Esophagus (tissue), 2 donors: ENCODE data around the gene RPP30. TPM values are rescaled to one million over a fixed set of nuclear protein-coding genes. Genes with fewer than 3 reads are reported as not detected.
"Not testable (repeated sequence)": the region's sequence is repeated elsewhere in the genome, so short reads cannot be mapped to it uniquely, and the experiment has no call there.

ENCODE experiments used
- H3K27ac ChIP-seq, 2 donors: one replicate each; pipeline ENCODE4 v1.5.1; 2013; ENCODE audit warnings: low read depth in 2 of 2, mild to moderate bottlenecking in 2 of 2, inconsistent platforms in 1 of 2, low read length in 1 of 2, moderate library complexity in 1 of 2
- H3K27me3 ChIP-seq, 2 donors: one replicate each; pipeline ENCODE4 v1.6.1; 2013; ENCODE audit warnings: low read length in 2 of 2, control low read depth in 1 of 2, mild to moderate bottlenecking in 1 of 2; ENCODE audit not compliant: insufficient read depth in 2 of 2, control insufficient read depth in 1 of 2
- H3K36me3 ChIP-seq, 2 donors: one replicate each; pipeline ENCODE4 v1.6.1; 2013; ENCODE audit warnings: low read length in 1 of 2; ENCODE audit not compliant: control insufficient read depth in 2 of 2, insufficient read depth in 2 of 2
- H3K4me1 ChIP-seq, 2 donors: one replicate each; pipeline ENCODE4 v1.6.1; 2013; ENCODE audit warnings: low read length in 1 of 2; ENCODE audit not compliant: control insufficient read depth in 2 of 2, insufficient read depth in 2 of 2
- H3K4me3 ChIP-seq, 2 donors: one replicate each; pipeline ENCODE4 v1.5.1; 2013; ENCODE audit warnings: low read length in 2 of 2, mild to moderate bottlenecking in 2 of 2, low read depth in 1 of 2, moderate library complexity in 1 of 2
- H3K9me3 ChIP-seq, 2 donors: one replicate each; pipeline ENCODE4 v1.6.1; 2013; ENCODE audit warnings: mild to moderate bottlenecking in 2 of 2, low read depth in 1 of 2, low read length in 1 of 2, moderate library complexity in 1 of 2; ENCODE audit not compliant: control insufficient read depth in 2 of 2, insufficient read depth in 1 of 2
- WGBS, 2 donors: extraction: QIAGEN DNeasy Blood & Tissue Kit; methylation state at CpG; one replicate each; pipeline ENCODE4 v1.1.7; 2013; 5-methylcytosine and 5-hydroxymethylcytosine counted together
- polyA plus RNA-seq, 2 donors: library from polyadenylated mRNA; stranded (reverse); fragments of 200-250 nt; gene quantifications; one replicate each; pipeline ENCODE4 v1.2.3, GENCODE V29; 2013
- donor health status: healthy with polysubstance abuse.
- donor health status: Bipolar disorder and iron deficiency.

The RPP30 gene
- polyA plus RNA-seq, 2 donors: 21.7 to 25.0 TPM

GRCh38 chr10:90930971-90931871 is 59.4 kb downstream of the RPP30 start:
- Histone ChIP-seq H3K9me3 (no peaks in the 10 kb centered on the region), H3K4me1 (no peaks in the 10 kb centered on the region), H3K4me3 (no peak overlapping the region), H3K36me3 (no peaks in the 10 kb centered on the region), H3K27ac (peak overlapping the region in 1 of 2 donors; percentile 48), H3K27me3 (no peaks in the 10 kb centered on the region)
- WGBS, 2 donors: 50 to 59% methylated on average over 6 of the region's 6 CpGs

GRCh38 chr10:90935581-90936275 is 64.0 kb downstream of the RPP30 start:
- Histone ChIP-seq H3K4me1 (peaks cover 0 to 2% of the 10 kb centered on the region in 2 donors), H3K27me3 (no peaks in the 10 kb centered on the region), H3K4me3 (no peak overlapping the region), H3K36me3 (no peaks in the 10 kb centered on the region), H3K27ac (peak overlapping the region in 1 of 2 donors; percentile 0), H3K9me3 (no peaks in the 10 kb centered on the region)
- WGBS, 2 donors: 60 to 65% methylated on average over 5 of the region's 5 CpGs

- H3K4me1 ChIP-seq: peaks cover 0 to 2% of the 10 kb centered on the region in 2 donors
- no peaks in the 10 kb centered on the region for H3K27me3 ChIP-seq
- H3K36me3 ChIP-seq: no peaks in the 10 kb centered on the region
- no peak overlapping the region for H3K27ac ChIP-seq
- WGBS, 2 donors: 71 to 74% methylated on average over 2 of the region's 2 CpGs
- H3K4me3 ChIP-seq: no peak overlapping the region
- H3K9me3 ChIP-seq: no peaks in the 10 kb centered on the region
Measured at GRCh38 chr10:90936276-90936659, 64.5 kb downstream of the RPP30 start.

DNA sequence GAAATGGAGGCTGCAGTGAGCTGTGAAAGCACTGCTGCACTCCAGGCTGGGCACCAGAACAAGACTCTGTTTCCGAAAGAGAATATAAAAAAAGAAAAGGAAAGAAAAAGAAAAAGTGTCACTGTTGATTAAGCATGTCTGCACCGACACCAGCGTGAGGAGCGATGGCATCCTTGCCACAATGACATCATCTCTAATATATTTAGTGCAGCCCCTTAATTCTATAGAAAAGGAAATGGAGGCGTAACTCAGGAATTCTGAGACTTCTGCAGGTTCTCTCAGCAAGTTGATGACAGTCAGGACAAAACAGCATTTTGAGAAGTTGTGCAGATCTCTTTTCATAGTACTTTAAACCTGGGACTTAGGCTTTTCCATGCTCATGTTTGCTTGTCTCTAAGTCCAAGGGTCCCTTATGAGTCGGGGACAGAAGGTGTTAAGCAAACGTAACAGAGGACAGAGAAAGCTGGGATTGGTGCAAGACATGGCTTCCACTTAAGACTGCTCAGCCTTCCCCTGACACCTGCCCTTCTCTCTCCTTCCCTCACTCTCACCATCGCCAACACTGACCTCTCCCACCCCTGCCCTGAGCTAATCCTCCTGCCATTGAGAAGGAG is 66.0 kb downstream of the RPP30 start:
- Histone ChIP-seq H3K36me3 (no peaks in the 10 kb centered on the region), H3K27ac (no peak overlapping the region), H3K27me3 (no peaks in the 10 kb centered on the region), H3K4me1 (peaks cover 0 to 2% of the 10 kb centered on the region in 2 donors), H3K9me3 (no peaks in the 10 kb centered on the region), H3K4me3 (no peak overlapping the region)
- 77 to 90% methylated on average over 8 of the region's 8 CpGs for WGBS, 2 donors

- H3K27ac ChIP-seq: no peak overlapping the region
- no peaks in the 10 kb centered on the region for H3K27me3 ChIP-seq
- H3K4me1 ChIP-seq: peaks cover 0 to 2% of the 10 kb centered on the region in 2 donors
- H3K4me3 ChIP-seq: no peak overlapping the region
- WGBS, 2 donors: 51 to 64% methylated on average over 1 of the region's 1 CpG
- H3K9me3 ChIP-seq: no peaks in the 10 kb centered on the region
- H3K36me3 ChIP-seq: no peaks in the 10 kb centered on the region
Measured at GRCh38 chr10:90939116-90939515, 67.3 kb downstream of the RPP30 start.

DNA sequence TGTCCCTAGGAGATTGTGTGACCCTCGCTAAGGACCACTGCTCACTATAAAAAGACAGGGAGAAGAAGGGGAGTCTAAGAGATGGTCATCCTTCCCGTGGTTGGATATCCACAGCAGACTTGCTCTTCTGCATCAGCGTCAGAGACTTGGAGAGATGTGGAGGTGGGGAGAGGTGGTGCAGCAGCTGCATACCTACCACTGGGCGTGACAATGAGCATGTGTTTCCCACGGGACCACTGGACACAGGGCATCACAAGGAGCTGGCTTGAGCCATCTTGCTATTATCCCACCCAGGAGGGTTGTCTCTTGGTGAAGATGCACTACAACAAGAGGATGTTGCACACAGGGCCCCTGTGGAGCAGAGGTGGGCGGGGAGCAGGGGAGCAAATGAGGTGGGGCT is 67.9 kb downstream of the RPP30 start:
- WGBS, 2 donors: 89 to 92% methylated on average over 6 of the region's 6 CpGs
- H3K4me1 ChIP-seq: peaks cover 0 to 2% of the 10 kb centered on the region in 2 donors
- H3K9me3 ChIP-seq: no peaks in the 10 kb centered on the region
- no peaks in the 10 kb centered on the region for H3K27me3 ChIP-seq
- no peak overlapping the region for H3K27ac ChIP-seq
- H3K4me3 ChIP-seq: no peak overlapping the region
- no peaks in the 10 kb centered on the region for H3K36me3 ChIP-seq

DNA sequence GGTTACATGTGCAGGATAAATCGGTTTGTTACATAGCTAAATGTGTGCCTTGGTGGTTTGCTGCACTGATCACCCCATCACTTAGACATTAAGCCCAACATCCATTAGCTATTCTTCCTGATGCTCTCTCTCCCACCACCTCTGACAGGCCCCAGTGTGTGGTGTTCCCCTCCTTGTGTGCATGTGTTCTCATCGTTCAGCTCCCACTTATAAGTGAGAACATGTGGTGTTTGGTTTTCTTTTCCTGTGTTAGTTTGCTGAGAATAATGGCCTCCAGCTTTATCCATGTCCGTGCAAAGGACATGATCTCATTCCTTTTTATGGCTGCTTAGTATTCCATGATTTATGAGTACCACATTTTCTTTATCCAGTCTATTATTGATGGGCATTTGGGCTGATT is 71.2 kb downstream of the RPP30 start:
- not testable (repeated sequence) for H3K27me3 ChIP-seq, H3K27ac ChIP-seq, H3K36me3 ChIP-seq, H3K4me1 ChIP-seq, H3K4me3 ChIP-seq, H3K9me3 ChIP-seq
- 66 to 84% methylated on average over 3 of the region's 3 CpGs for WGBS, 2 donors

DNA sequence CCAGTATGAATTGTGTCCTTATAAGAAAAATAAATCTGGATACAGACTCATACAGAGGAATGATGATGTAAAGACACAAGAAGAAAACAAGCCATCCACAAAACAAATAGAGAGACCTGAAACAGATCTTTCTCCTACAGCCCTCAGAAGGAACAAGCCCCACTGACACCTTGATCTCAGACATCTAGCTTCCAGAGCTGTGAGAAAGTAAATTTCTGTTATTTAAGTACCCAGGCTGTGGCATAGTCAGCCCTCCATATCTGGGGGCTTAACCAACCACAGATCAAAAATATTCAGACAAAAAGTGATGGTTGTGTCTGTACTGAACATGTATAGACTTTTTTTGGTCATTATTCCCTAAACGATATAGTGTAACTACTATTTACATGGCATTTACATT is 73.0 kb downstream of the RPP30 start:
- no peak overlapping the region for H3K27ac ChIP-seq
- 15 to 42% methylated on average over 1 of the region's 1 CpG for WGBS, 2 donors
- H3K9me3 ChIP-seq: no peaks in the 10 kb centered on the region
- no peaks in the 10 kb centered on the region for H3K27me3 ChIP-seq
- H3K4me3 ChIP-seq: no peak overlapping the region
- no peaks in the 10 kb centered on the region for H3K36me3 ChIP-seq
- peaks cover 0 to under 1% of the 10 kb centered on the region in 2 donors for H3K4me1 ChIP-seq

DNA sequence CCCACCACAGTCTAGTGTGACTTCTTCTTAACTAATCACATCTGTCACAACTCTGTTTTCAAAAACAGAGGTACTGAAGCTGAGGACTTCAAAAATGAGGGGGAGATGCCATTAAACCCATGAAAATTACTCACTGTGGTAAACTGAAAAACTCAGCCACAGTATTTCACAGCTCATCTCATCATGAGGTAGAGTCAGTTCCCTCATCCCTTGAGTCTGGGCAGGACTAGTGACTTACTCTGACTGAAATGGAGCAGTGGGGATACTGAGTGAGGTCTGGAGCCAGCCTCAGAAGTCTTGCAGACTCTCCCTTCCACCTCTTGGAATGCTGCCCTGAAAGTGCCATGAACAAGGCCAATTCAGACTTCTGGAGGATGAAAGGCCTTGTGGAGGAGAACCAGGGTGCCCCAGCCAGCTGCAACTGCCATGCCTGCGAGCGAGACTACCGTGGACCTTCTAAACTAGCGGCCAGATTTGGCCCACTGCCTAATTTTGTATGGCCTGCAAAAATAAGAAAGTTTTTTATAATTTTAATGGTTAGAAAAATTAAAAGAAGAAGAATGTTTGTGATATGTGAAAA is 73.8 kb downstream of the RPP30 start:
- H3K36me3 ChIP-seq: no peaks in the 10 kb centered on the region
- no peaks in the 10 kb centered on the region for H3K27me3 ChIP-seq
- 77 to 82% methylated on average over 4 of the region's 4 CpGs for WGBS, 2 donors
- no peak overlapping the region for H3K4me3 ChIP-seq
- H3K27ac ChIP-seq: no peak overlapping the region
- no peaks in the 10 kb centered on the region for H3K9me3 ChIP-seq
- H3K4me1 ChIP-seq: no peaks in the 10 kb centered on the region
